Embryonic facial prominence (tissue), 1 donor: ENCODE measurements around the gene TBC1D16.

ENCODE experiments used
- DNase-seq: peaks from one replicate; pipeline ENCODE4 v3.0.0-alpha.2; 2016; ENCODE audit errors: extremely low spot score

The TBC1D16 gene

DNA sequence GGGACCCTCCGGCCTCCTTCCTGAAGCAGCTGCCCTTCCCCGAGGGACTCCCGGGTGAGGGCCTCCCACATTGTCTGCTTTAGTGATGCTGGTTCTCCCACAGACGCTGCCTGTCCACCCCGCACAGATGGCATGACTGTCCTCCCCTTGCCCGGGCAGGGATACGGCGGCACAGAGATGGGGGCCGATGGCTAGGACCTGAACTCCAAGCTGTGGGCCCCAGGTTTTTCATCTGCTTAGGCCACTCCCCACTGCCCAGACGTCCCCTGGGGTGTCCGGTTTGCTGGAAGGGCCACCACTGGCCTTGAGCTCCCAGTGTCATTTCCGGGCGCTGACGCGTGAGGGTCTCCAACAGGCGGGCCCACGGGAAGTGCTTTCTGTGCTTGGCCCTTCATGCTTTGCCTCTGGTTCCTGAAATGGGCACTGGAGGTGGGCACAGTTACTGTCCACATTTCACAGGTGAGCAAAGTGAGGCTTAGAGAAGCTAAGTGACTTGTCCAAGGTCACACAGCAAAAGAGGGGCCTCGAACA, 109.0 kb downstream of the TBC1D16 start:
- DNase-seq: no peak

DNA sequence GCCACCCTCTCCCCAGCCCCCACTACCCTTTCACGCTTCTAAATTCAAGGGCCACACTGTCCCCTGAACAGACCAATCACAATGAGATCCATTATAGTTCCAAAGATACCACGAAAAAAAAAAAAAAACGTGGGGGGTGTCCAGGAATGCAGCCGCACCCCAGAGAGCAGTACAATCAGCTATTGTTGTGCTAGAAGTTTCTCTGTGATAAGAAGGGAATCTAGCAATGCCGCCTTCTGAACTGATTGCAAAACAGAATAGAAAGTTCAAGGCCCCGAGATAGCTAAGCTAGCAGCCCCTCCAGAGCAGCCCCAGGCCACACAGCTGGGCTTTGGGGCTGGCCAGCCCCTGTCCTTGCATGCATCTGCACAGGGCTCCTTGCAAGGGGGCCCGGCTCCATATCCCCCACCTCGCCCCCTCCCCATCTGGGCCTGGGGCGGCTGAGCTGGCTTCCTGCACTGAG, 109.5 kb downstream of the TBC1D16 start:
- no peak for DNase-seq

DNA sequence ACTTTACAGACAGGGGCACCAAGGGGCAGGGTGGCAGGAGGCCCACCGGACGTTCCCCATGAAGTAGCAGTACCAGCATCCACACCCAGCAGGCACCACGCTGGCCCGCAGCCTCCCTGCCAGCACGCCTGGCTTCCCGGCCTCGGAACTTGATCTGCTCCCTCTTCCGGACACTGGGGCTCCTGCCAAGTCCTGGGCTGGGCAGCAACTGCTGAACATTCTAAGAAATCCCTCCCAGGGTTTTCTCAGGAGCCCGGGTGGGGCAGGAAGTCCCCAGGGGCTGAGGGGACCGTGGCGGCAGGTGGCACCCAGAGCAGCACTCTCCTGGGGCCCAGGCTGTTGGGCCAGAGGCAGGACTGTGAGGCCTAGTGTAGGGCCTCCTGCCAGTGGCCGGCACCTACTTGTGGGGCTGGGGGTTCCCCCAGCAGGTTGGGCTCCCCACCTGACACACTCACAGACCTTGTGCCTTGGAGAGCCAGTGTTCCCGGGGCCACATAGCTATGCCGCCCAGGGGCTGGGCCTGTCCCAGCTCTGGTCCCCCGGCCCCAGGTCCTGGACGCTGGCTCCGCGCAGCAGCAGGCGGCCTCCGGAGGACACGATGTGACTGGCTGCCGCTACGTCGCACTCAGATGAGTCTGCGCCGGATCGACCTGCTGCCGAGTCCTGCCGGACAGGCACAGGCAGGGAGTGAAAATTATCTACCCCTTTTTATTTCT, 110.3 kb downstream of the TBC1D16 start:
- DNase-seq: no peak

- DNase-seq: no peak
These were observed 111.1 kb downstream of the TBC1D16 start for GRCh38 chr17:79924639-79924976.

GRCh38 chr17:79923974-79924638, 111.6 kb downstream of the TBC1D16 start:
- DNase-seq: no peak

DNA sequence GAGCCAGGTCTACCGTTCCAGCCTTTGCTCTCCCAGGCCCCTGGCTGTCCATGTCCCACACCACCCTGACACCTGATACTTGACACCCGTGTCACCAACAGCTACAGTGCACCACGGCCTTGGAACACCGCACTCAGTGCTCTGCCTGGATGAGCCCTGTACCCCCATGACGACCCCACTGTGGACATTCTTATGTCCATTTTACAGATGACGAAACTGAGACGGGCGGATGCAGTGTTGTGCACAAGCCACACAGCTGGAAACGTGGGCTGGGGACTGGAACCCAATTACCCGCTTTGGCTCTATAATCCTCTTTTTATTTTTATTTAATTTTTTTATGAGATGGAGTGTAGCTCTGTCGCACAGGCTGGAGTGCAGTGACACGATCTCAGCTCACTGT, 112.9 kb downstream of the TBC1D16 start:
- DNase-seq: no peak

DNA sequence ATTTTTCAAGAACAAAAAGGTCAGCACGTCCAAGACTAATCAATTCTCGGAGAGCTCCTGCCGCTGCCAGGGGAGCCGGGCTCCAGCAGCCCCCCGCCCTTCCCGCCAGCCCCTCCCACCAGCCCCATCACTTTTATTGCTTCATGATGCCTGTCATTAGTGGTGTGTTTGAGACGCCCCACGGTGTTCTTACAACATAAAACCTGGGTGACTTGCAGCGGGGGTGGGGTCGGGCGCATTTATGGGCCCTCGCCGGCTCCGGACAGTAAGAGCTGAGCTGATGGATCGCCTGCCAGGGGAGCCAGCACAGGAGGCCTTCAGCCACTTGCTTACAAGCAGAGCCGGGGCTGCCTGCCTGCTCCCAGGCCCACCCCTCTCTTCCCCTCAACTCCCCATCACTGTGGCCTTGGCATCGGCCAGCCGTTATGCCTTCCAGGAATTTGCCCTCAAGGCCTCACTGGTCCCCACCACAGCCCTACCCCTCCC, 113.5 kb downstream of the TBC1D16 start:
- DNase-seq: no peak

DNA sequence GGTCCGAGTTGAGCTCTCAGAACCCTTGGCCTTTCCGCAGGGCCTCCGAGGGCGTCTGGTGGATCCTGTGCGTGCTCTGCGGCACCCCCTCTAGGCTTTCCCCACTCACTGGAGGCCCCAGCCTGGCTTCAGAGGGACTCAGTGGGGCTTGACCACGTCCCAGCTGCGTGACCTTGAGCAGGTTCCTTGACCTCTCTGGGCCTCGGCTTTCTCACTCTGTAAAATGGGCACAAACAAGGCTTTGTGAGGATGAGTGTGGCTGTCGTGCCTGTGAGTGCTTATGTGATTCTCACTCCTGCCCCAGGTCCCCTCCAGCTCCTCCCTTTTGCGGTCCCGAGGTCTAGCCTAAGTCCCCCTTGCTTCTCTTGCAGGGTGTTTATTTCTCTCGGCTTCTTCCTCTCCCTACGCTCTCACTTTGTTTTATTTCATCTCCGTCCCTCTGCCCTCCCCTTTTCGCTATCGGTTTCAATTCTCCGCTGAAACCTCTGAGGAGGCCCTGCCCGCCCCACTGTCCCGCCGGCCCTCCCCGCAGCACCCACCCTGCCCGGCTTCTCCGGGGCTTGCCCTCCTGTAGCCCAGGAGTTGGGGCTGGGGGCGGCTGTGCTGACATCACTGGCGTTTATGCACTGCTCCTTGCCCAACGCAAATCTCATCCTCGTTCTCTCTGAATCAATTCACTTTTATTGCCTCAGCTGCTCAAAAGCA, 114.1 kb downstream of the TBC1D16 start:
- no peak for DNase-seq

DNA sequence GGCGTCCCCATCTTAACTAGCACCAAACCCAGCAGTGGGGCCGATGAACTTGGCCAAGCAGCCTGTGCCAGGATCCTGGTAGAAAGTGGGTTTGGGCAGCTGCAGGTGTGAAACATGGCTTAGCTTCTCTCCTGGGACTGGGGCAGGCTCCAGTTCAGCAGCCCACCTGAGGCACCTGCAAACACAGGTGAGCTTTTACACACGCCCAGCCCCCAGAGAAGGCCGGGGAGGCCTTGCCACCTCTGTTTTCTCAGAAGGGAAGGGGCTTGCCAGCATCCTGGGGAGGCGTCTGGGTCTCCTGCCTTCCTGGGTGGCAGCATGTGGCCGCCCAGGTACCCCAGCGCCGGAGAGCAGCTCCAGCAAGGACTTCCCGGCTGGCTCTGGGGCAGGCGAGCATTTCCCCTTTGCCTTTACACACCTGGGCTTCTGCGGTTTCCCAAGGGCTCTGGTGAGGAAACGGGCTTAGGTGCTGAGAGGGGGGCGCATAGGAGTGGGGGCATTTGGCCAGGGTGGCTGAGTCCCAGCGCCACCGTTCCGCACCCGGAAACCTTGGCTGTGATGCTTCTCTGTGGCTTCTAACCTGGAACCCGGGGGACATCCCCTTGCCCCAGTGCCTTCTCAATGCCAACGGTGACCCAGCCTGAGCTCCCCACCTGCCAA, 114.8 kb downstream of the TBC1D16 start:
- no peak for DNase-seq

GRCh38 chr17:79919862-79920720, 115.6 kb downstream of the TBC1D16 start:
- DNase-seq: no peak

- DNase-seq: no peak
These were observed 116.5 kb downstream of the TBC1D16 start for GRCh38 chr17:79919164-79919585.

DNA sequence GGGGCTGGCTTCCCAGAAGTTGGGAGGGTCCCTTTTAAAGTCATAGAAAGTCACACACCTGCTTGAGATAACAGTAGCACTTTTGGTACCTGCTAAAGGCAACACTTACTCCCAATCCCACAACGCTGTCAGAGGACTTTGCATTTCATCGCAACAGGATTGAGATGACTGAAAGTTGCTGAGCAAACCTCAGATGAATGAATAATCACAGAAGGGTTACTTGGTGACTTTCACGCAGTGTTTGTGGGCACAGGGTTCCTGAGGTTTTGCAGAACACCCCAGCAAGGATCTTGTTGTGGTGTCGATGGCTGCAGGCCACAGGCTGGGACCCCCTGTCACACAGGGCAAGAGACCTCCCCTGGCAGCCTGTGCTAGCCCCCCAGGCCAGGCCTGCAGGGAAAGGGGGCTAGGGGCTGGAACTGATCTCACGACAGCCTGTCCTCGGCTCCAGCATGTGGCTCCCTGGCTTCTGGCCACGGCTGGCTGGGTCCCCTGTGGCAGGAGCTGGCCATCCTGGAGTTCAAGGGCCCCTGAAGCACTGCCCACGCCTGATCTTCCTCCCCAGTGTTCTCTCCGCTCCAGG, 117.0 kb downstream of the TBC1D16 start:
- no peak for DNase-seq

- no peak for DNase-seq
These were observed 117.7 kb downstream of the TBC1D16 start for GRCh38 chr17:79917902-79918484.

DNA sequence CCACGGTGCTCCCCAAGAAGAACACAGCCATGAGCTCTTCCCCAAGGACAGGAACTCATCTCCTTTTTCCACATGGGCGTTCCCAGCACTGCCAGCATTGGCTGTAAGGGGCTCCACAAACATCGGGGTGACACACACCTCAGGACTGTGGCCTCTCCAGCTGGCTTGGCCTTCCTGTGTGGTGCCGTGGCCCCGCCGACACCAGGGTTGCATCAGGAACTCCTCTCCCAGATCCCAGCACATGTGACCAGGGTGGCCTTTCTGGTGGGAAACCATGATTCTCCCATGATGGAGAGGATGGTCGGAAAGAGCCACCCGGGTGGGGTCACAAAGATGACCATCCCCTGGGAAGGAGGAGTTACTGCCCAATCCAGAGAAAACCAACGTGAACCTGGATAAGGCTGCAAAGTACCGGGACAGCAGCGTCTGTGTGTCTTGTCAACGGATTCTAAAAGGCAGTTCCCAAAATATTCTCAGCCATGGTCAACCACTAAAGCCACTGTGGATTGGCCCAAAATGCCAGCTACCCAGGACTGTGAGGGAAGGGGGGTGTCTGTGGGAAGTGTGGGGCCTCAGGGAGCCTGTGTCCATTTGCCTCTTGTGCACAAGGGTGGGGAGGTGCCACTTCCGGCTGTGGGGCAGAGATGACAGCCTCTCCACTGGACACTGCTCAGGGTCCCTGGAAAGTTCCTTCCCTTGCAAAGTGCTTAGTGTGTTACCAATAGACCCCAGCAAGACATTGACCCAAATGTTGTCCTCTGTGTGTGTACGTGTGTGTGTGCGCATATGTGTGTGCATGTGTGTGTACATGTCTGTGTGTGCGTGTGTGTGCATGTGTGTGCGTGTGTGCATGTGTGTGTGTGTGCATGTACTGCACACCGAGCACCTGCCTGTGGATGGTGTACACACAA, 118.4 kb downstream of the TBC1D16 start:
- DNase-seq: no peak

GRCh38 chr17:79916506-79916905, 119.2 kb downstream of the TBC1D16 start:
- no peak for DNase-seq

- no peak for DNase-seq
These were observed 119.7 kb downstream of the TBC1D16 start for GRCh38 chr17:79915850-79916430.

GRCh38 chr17:79914813-79915740, 120.6 kb downstream of the TBC1D16 start:
- no peak for DNase-seq
